Panc1 (cell line): ENCODE data around the gene JAZF1. TPM values are rescaled to one million over a fixed set of nuclear protein-coding genes. Genes with fewer than 3 reads are reported as not detected.

ENCODE experiments used
- ATAC-seq: fragments of 200-7000 bp; cut with Tn5 transposase; 2 replicates; pipeline ENCODE4 v1.9.1; 2020; ENCODE audit warnings: mild to moderate bottlenecking, moderate library complexity
- BruUV-seq: library from RNA; stranded (reverse); fragments of 400-500 nt; replicated peaks from 2 replicates; lab custom pipeline; 2021; lab: Mats Ljungman, UMichigan
- CTCF ChIA-PET: fragments of 300-600 bp; sonication (Branson Sonifier 250); formaldehyde crosslinking; loops from one replicate; lab custom pipeline; 2022; ENCODE audit warnings: antibody characterized with exemption; lab: Charles Lee
- POLR2A ChIA-PET: fragments of 300-600 bp; sonication (Branson Sonifier 250); formaldehyde crosslinking; loops from one replicate; lab custom pipeline; 2022; ENCODE audit warnings: antibody characterized with exemption; lab: Charles Lee
- DNase-seq: peaks from one replicate; pipeline ENCODE4 v3.0.0-alpha.2; 2010; ENCODE audit warnings: low read depth, low spot score
- H3K27ac ChIP-seq: 2 replicates; pipeline ENCODE4 v1.5.1; 2011; ENCODE audit warnings: mild to moderate bottlenecking, low read length, inconsistent platforms
- H3K27me3 ChIP-seq: fragments of 200-500 bp; sonication (Bioruptor generic); 2 replicates; pipeline ENCODE4 v1.6.0; 2014; ENCODE audit warnings: low read length, inconsistent platforms; ENCODE audit not compliant: control insufficient read depth, insufficient read depth
- H3K36me3 ChIP-seq: fragments of 200-500 bp; sonication (Bioruptor generic); 2 replicates; pipeline ENCODE4 v1.5.1; 2014; ENCODE audit warnings: inconsistent platforms, mild to moderate bottlenecking, low read length, moderate library complexity; ENCODE audit not compliant: control insufficient read depth, insufficient read depth
- H3K4me1 ChIP-seq: 2 replicates; pipeline ENCODE4 v1.5.1; 2011; ENCODE audit warnings: inconsistent platforms, mild to moderate bottlenecking, low read length, moderate library complexity; ENCODE audit not compliant: control insufficient read depth, insufficient read depth
- H3K4me3 ChIP-seq, 2 experiments: 2 replicates each; pipeline ENCODE4 v1.5.1; 2011 to 2012; ENCODE audit warnings: low read depth in 2 of 2, low read length in 2 of 2, mild to moderate bottlenecking in 2 of 2, inconsistent platforms in 1 of 2, moderate library complexity in 1 of 2
- H3K9me3 ChIP-seq: fragments of 200-500 bp; sonication (Bioruptor generic); 2 replicates; pipeline ENCODE4 v1.5.1; 2014; ENCODE audit warnings: low read depth, mild to moderate bottlenecking, inconsistent platforms, low read length, moderate library complexity; ENCODE audit not compliant: control insufficient read depth, insufficient read depth
- POLR2AphosphoS5 ChIP-seq: IDR thresholded peaks from 2 replicates; pipeline ENCODE4 v1.6.1; 2012; ENCODE audit warnings: mild to moderate bottlenecking, low read depth, low read length, moderate library complexity
- SIN3A ChIP-seq: IDR thresholded peaks from 2 replicates; pipeline ENCODE4 v1.6.1; 2012; ENCODE audit warnings: low read depth, mild to moderate bottlenecking, low read length, moderate library complexity, borderline replicate concordance; ENCODE audit not compliant: insufficient read depth
- TCF7L2 ChIP-seq: IDR thresholded peaks from 2 replicates; pipeline ENCODE4 v1.6.1; 2011; ENCODE audit warnings: mild to moderate bottlenecking, low read depth, low read length, inconsistent platforms
- in situ Hi-C: cut with HindIII; loops from 2 replicates; pipeline ENCODE4 v1.10.0; 2016; ENCODE audit warnings: low sequenced_read_pairs, low pct_unique_long_range_greater_than_20kb
- intact Hi-C: fragments of 100-400 bp; cut with micrococcal nuclease; formaldehyde crosslinking; loops from one replicate; pipeline ENCODE4 v1.10.0; 2022; ENCODE audit not compliant: unreplicated experiment
- total RNA-seq: library from RNA; stranded (reverse); gene quantifications from one replicate; pipeline ENCODE4 v1.2.1, GENCODE V29; 2021; ENCODE audit not compliant: unreplicated experiment
- TF ChIP-seq, protein P1 (sequence below), 2 experiments: IDR thresholded peaks; 2 replicates each; pipeline ENCODE4 v1.6.1; 2011 to 2012; ENCODE audit warnings: low read depth in 2 of 2, control low read depth in 1 of 2, low read length in 1 of 2, mild to moderate bottlenecking in 1 of 2, moderate library complexity in 1 of 2; ENCODE audit not compliant: insufficient read depth in 1 of 2
- TF ChIP-seq, protein P2 (sequence below): fragments of 450-650 bp; IDR thresholded peaks from 2 replicates; pipeline ENCODE4 v1.5.1; 2017; ENCODE audit warnings: mild to moderate bottlenecking

JAZF1 gene
- total RNA-seq, 1 experiment from 2014 or later: 8.8 TPM

GRCh38 chr7:28088901-28089714 is 91.5 kb downstream of the JAZF1 start:
- ATAC-seq (no peak), DNase-seq (no peak)
- Histone ChIP-seq H3K4me1 (no peaks in the 10 kb centered on the region), H3K4me3 (no peak overlapping the region), H3K36me3 (no peaks in the 10 kb centered on the region), H3K27ac (no peak overlapping the region), H3K9me3 (no peaks in the 10 kb centered on the region), H3K27me3 (no peaks in the 10 kb centered on the region)
- ChIA-PET POLR2A (no interaction called here), CTCF (no interaction called here)
- no TSS peak for BruUV-seq
- TF ChIP-seq SIN3A (no peak), TCF7L2 (no peak), POLR2AphosphoS5 (no peak)
- TF ChIP-seq, protein P1, sequence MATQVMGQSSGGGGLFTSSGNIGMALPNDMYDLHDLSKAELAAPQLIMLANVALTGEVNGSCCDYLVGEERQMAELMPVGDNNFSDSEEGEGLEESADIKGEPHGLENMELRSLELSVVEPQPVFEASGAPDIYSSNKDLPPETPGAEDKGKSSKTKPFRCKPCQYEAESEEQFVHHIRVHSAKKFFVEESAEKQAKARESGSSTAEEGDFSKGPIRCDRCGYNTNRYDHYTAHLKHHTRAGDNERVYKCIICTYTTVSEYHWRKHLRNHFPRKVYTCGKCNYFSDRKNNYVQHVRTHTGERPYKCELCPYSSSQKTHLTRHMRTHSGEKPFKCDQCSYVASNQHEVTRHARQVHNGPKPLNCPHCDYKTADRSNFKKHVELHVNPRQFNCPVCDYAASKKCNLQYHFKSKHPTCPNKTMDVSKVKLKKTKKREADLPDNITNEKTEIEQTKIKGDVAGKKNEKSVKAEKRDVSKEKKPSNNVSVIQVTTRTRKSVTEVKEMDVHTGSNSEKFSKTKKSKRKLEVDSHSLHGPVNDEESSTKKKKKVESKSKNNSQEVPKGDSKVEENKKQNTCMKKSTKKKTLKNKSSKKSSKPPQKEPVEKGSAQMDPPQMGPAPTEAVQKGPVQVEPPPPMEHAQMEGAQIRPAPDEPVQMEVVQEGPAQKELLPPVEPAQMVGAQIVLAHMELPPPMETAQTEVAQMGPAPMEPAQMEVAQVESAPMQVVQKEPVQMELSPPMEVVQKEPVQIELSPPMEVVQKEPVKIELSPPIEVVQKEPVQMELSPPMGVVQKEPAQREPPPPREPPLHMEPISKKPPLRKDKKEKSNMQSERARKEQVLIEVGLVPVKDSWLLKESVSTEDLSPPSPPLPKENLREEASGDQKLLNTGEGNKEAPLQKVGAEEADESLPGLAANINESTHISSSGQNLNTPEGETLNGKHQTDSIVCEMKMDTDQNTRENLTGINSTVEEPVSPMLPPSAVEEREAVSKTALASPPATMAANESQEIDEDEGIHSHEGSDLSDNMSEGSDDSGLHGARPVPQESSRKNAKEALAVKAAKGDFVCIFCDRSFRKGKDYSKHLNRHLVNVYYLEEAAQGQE (IDR thresholded peaks at IDR 0.05; ENCODE audit: insufficient read depth in 1 of 2, low read depth in 2 of 2, low read length in 1 of 2): no peak
- TF ChIP-seq, protein P2, sequence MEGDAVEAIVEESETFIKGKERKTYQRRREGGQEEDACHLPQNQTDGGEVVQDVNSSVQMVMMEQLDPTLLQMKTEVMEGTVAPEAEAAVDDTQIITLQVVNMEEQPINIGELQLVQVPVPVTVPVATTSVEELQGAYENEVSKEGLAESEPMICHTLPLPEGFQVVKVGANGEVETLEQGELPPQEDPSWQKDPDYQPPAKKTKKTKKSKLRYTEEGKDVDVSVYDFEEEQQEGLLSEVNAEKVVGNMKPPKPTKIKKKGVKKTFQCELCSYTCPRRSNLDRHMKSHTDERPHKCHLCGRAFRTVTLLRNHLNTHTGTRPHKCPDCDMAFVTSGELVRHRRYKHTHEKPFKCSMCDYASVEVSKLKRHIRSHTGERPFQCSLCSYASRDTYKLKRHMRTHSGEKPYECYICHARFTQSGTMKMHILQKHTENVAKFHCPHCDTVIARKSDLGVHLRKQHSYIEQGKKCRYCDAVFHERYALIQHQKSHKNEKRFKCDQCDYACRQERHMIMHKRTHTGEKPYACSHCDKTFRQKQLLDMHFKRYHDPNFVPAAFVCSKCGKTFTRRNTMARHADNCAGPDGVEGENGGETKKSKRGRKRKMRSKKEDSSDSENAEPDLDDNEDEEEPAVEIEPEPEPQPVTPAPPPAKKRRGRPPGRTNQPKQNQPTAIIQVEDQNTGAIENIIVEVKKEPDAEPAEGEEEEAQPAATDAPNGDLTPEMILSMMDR: no peak
- in situ Hi-C loops (no loop called here), intact Hi-C loops (no loop called here)

- no peaks in the 10 kb centered on the region for H3K9me3 ChIP-seq
- DNase-seq (no peak), ATAC-seq (no peak)
- ChIA-PET CTCF (no interaction called here), POLR2A (no interaction called here)
- BruUV-seq: no TSS peak
- no peak overlapping the region for H3K4me3 ChIP-seq
- TF ChIP-seq POLR2AphosphoS5 (no peak), SIN3A (no peak), TCF7L2 (no peak)
- TF ChIP-seq, protein P2: no peak
- TF ChIP-seq, protein P1 (IDR thresholded peaks at IDR 0.05; ENCODE audit: insufficient read depth in 1 of 2, low read depth in 2 of 2, low read length in 1 of 2): no peak
- in situ Hi-C loops (no loop called here), intact Hi-C loops (no loop called here)
- no peaks in the 10 kb centered on the region for H3K4me1 ChIP-seq
- H3K27me3 ChIP-seq: no peaks in the 10 kb centered on the region
- no peaks in the 10 kb centered on the region for H3K36me3 ChIP-seq
- no peak overlapping the region for H3K27ac ChIP-seq
Measured at GRCh38 chr7:28088032-28088431, 92.6 kb downstream of the JAZF1 start.
